Nephron (organoid): Measurements from ENCODE around the gene U2AF1L4.

ENCODE experiments used
- H3K27ac Mint-ChIP-seq, 3 experiments: 2 replicates each; pipeline ENCODE4 v1.8.0; 2020; ENCODE audit warnings: mixed read lengths in 3 of 3, mild to moderate bottlenecking in 2 of 3, moderate library complexity in 1 of 3
- H3K27me3 Mint-ChIP-seq: 2 replicates; pipeline ENCODE4 v1.8.0; 2021; ENCODE audit warnings: low read depth, mild to moderate bottlenecking, moderate library complexity, mixed read lengths
- H3K36me3 Mint-ChIP-seq: 2 replicates; pipeline ENCODE4 v1.8.0; 2020; ENCODE audit warnings: low read depth, mixed read lengths
- H3K4me1 Mint-ChIP-seq: 2 replicates; pipeline ENCODE4 v1.8.0; 2020; ENCODE audit warnings: mixed read lengths
- H3K4me3 Mint-ChIP-seq, 3 experiments: 2 replicates each; pipeline ENCODE4 v1.8.0; 2020; ENCODE audit warnings: mild to moderate bottlenecking in 3 of 3, mixed read lengths in 3 of 3, moderate library complexity in 2 of 3
- H3K9me3 Mint-ChIP-seq: 2 replicates; pipeline ENCODE4 v1.8.0; 2020; ENCODE audit warnings: mixed read lengths
- CTCF ChIP-seq, 3 experiments: fragments of 200-600 bp; sonication (generic); IDR thresholded peaks; one replicate each; pipeline ENCODE4 v1.5.0; 2021; ENCODE audit warnings: antibody characterized with exemption in 3 of 3; ENCODE audit not compliant: unreplicated experiment in 3 of 3

U2AF1L4 gene

GRCh38 chr19:35739275-35740107 lies 5.7 kb downstream of the U2AF1L4 start:
- peaks cover 7% of the 10 kb centered on the region for H3K27me3 Mint-ChIP-seq
- no peak overlapping the region for H3K27ac Mint-ChIP-seq
- peak overlapping the region; percentile 66 to 76 (median 67) for H3K4me3 Mint-ChIP-seq
- peaks cover 22% of the 10 kb centered on the region for H3K36me3 Mint-ChIP-seq
- H3K9me3 Mint-ChIP-seq, result no peaks in the 10 kb centered on the region
- no peak for TF ChIP-seq CTCF (IDR thresholded peaks at IDR 0.05; ENCODE audit: unreplicated experiment in 3 of 3)
- peaks cover 13% of the 10 kb centered on the region for H3K4me1 Mint-ChIP-seq

GRCh38 chr19:35738887-35739229 lies 6.4 kb downstream of the U2AF1L4 start:
- no peak for TF ChIP-seq CTCF (IDR thresholded peaks at IDR 0.05; ENCODE audit: unreplicated experiment in 3 of 3)

GRCh38 chr19:35738021-35738886 lies 7.0 kb downstream of the U2AF1L4 start:
- Mint-ChIP-seq H3K4me3 (peak overlapping the region; percentile 23 to 76 (median 67)), H3K4me1 (peaks cover 10% of the 10 kb centered on the region), H3K36me3 (peaks cover 30% of the 10 kb centered on the region), H3K27me3 (peaks cover 7% of the 10 kb centered on the region), H3K9me3 (no peaks in the 10 kb centered on the region), H3K27ac (no peak overlapping the region)
- no peak for TF ChIP-seq CTCF (IDR thresholded peaks at IDR 0.05; ENCODE audit: unreplicated experiment in 3 of 3)

More at GRCh38 chr19:35738887-35739229, 6.4 kb downstream of the U2AF1L4 start:
- Mint-ChIP-seq H3K9me3 (no peaks in the 10 kb centered on the region), H3K27me3 (peaks cover 7% of the 10 kb centered on the region), H3K4me1 (peaks cover 10% of the 10 kb centered on the region), H3K27ac (no peak overlapping the region), H3K4me3 (peak overlapping the region; percentile 23 to 76 (median 67)), H3K36me3 (peaks cover 29% of the 10 kb centered on the region)

GRCh38 chr19:35736913-35737886 lies 8.0 kb downstream of the U2AF1L4 start:
- peak overlapping the region in 1 of 3 experiments; percentile 23 for H3K4me3 Mint-ChIP-seq
- peaks cover 7% of the 10 kb centered on the region for H3K4me1 Mint-ChIP-seq
- no peak for TF ChIP-seq CTCF (IDR thresholded peaks at IDR 0.05; ENCODE audit: unreplicated experiment in 3 of 3)
- no peak overlapping the region for H3K27ac Mint-ChIP-seq
- no peaks in the 10 kb centered on the region for H3K9me3 Mint-ChIP-seq
- peaks cover 30% of the 10 kb centered on the region for H3K36me3 Mint-ChIP-seq
- peaks cover 7% of the 10 kb centered on the region for H3K27me3 Mint-ChIP-seq

- Mint-ChIP-seq H3K4me1 (no peaks in the 10 kb centered on the region), H3K4me3 (no peak overlapping the region), H3K27me3 (peaks cover 7% of the 10 kb centered on the region), H3K27ac (no peak overlapping the region), H3K36me3 (peaks cover 46% of the 10 kb centered on the region), H3K9me3 (no peaks in the 10 kb centered on the region)
- no peak for TF ChIP-seq CTCF (IDR thresholded peaks at IDR 0.05; ENCODE audit: unreplicated experiment in 3 of 3)
Measured at GRCh38 chr19:35734889-35735288, 10.3 kb downstream of the U2AF1L4 start.
